Transverse colon (tissue), 4 donors: ENCODE measurements around the gene SCYL1. TPM values are rescaled to one million over a fixed set of nuclear protein-coding genes. Genes with fewer than 3 reads are reported as not detected.
A peak's percentile ranks its signal among the peaks of the same experiment; 100 is the strongest.

ENCODE experiments used
- DNase-seq: peaks from one replicate; pipeline ENCODE4 v3.0.0-alpha.2; 2019
- H3K27ac ChIP-seq, 4 donors: fragments of 200-600 bp; sonication (generic); 2 replicates each; pipeline ENCODE4 v1.5.1; 2016 to 2018; ENCODE audit warnings: inconsistent platforms in 4 of 4
- H3K27me3 ChIP-seq: fragments of 200-600 bp; sonication (generic); 2 replicates; pipeline ENCODE4 v1.5.1; 2017; ENCODE audit warnings: inconsistent platforms
- H3K36me3 ChIP-seq, 4 donors: fragments of 200-600 bp; sonication (generic); 2 replicates each; pipeline ENCODE4 v1.5.1; 2017 to 2019; ENCODE audit warnings: inconsistent platforms in 4 of 4
- H3K4me1 ChIP-seq, 4 donors: fragments of 200-600 bp; sonication (generic); 2 replicates each; pipeline ENCODE4 v1.5.1; 2017 to 2020; ENCODE audit warnings: inconsistent platforms in 4 of 4
- H3K4me3 ChIP-seq, 4 donors: fragments of 200-600 bp; sonication (generic); 1 replicate in 1 of 4; 2 replicates in 3 of 4; pipeline versions ENCODE4 v1.5.1 to v1.6.1; 2017 to 2019; ENCODE audit warnings: inconsistent platforms in 4 of 4
- H3K9me3 ChIP-seq, 2 donors: fragments of 200-600 bp; sonication (generic); 2 replicates each; pipeline ENCODE4 v1.5.1; 2017 to 2019; ENCODE audit warnings: inconsistent platforms in 2 of 2
- EP300 ChIP-seq: sonication (generic); formaldehyde crosslinking; IDR thresholded peaks from one replicate; pipeline ENCODE4 v1.6.1; 2017; ENCODE audit warnings: antibody characterized with exemption, low read depth
- POLR2A ChIP-seq: fragments of 450-650 bp; IDR thresholded peaks from one replicate; pipeline ENCODE4 v1.6.1; 2016; ENCODE audit warnings: antibody characterized with exemption, mild to moderate bottlenecking, moderate library complexity
- POLR2AphosphoS5 ChIP-seq, 3 donors: sonication (generic); formaldehyde crosslinking; IDR thresholded peaks; one replicate each; pipeline ENCODE4 v1.6.1; 2016; ENCODE audit warnings: antibody characterized with exemption in 3 of 3
- WGBS, 2 donors: methylation state at CpG; one replicate each; pipeline ENCODE4 v1.1.5; 2018; ENCODE audit warnings: low coverage in 1 of 2; 5-methylcytosine and 5-hydroxymethylcytosine counted together
- in situ Hi-C, 4 donors: fragments of 200-750 bp; cut with MboI; loops; one replicate each; pipeline versions ENCODE4 v1.15.0 to v1.15.1; 2017; ENCODE audit warnings: low sequenced_read_pairs in 3 of 4, low pct_ligation_motif_present in 1 of 4, low pct_unique_long_range_greater_than_20kb in 1 of 4
- intact Hi-C: fragments of 100-400 bp; cut with DNase I; formaldehyde crosslinking; loops from one replicate; pipeline ENCODE4 v1.15.1; 2023; ENCODE audit warnings: low total_unique reads
- total RNA-seq, 4 donors: library from RNA; depleted of rRNA; stranded (reverse); fragments of >200 nt; gene quantifications; one replicate each; pipeline ENCODE4 v1.1.0, GENCODE V29; 2016
- TF ChIP-seq, protein P1 (sequence below), 5 experiments: fragments of 200-600 bp in 3 of 5; fragments of 450-650 bp in 2 of 5; sonication (generic) in 3 of 5; IDR thresholded peaks; 1 replicate in 2 of 5; 2 replicates in 3 of 5; pipeline ENCODE4 v1.5.1; 2016 to 2017; ENCODE audit warnings: antibody characterized with exemption in 5 of 5, inconsistent platforms in 3 of 5, mild to moderate bottlenecking in 2 of 5, moderate library complexity in 1 of 5

Gene SCYL1
- total RNA-seq, 4 donors from 2014 or later: 41.0 to 78.4 (median 69.2) TPM

DNA sequence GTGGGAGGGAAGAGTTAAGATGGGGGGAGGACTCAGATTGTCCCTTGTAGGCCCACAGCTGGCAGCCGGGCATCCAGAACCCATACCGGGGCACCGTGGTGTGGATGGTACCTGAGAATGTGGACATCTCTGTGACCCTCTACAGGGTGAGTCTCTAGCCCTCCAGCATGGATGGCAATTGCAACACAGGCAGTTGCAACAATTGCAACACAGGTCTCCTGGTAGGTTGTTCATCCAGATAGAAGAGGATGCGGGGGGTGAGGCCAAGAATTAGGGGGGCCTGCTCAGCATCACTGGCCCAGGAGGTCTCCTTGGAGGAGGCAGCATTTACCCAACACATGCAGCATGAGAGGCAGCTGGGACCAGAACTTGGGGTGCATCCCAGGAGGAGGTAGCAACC lies 54.4 kb downstream of the SCYL1 start:
- H3K36me3 ChIP-seq: peaks cover 0 to 22% (median 6%) of the 10 kb centered on the region in 4 donors
- in situ Hi-C loops: no loop called here
- DNase-seq: peak; percentile 6
- H3K4me3 ChIP-seq: no peak overlapping the region
- WGBS, 2 donors: 71 to 89% methylated on average over 2 to 4 of the region's 4 CpGs
- peak overlapping the region in 1 of 4 donors; percentile 96 for H3K27ac ChIP-seq
- no peaks in the 10 kb centered on the region for H3K9me3 ChIP-seq
- TF ChIP-seq, protein P1, sequence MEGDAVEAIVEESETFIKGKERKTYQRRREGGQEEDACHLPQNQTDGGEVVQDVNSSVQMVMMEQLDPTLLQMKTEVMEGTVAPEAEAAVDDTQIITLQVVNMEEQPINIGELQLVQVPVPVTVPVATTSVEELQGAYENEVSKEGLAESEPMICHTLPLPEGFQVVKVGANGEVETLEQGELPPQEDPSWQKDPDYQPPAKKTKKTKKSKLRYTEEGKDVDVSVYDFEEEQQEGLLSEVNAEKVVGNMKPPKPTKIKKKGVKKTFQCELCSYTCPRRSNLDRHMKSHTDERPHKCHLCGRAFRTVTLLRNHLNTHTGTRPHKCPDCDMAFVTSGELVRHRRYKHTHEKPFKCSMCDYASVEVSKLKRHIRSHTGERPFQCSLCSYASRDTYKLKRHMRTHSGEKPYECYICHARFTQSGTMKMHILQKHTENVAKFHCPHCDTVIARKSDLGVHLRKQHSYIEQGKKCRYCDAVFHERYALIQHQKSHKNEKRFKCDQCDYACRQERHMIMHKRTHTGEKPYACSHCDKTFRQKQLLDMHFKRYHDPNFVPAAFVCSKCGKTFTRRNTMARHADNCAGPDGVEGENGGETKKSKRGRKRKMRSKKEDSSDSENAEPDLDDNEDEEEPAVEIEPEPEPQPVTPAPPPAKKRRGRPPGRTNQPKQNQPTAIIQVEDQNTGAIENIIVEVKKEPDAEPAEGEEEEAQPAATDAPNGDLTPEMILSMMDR (IDR thresholded peaks at IDR 0.05): no peak
- TF ChIP-seq EP300 (no peak), POLR2A (no peak), POLR2AphosphoS5 (IDR thresholded peaks at IDR 0.05) (no peak)
- peaks cover 25 to 44% (median 35%) of the 10 kb centered on the region in 4 donors for H3K4me1 ChIP-seq
- no peaks in the 10 kb centered on the region for H3K27me3 ChIP-seq
- intact Hi-C loops: loop anchor here (5.0 kb wide), 1 partner anchor 37 kb away; no protein-coding TSS in a partner anchor

DNA sequence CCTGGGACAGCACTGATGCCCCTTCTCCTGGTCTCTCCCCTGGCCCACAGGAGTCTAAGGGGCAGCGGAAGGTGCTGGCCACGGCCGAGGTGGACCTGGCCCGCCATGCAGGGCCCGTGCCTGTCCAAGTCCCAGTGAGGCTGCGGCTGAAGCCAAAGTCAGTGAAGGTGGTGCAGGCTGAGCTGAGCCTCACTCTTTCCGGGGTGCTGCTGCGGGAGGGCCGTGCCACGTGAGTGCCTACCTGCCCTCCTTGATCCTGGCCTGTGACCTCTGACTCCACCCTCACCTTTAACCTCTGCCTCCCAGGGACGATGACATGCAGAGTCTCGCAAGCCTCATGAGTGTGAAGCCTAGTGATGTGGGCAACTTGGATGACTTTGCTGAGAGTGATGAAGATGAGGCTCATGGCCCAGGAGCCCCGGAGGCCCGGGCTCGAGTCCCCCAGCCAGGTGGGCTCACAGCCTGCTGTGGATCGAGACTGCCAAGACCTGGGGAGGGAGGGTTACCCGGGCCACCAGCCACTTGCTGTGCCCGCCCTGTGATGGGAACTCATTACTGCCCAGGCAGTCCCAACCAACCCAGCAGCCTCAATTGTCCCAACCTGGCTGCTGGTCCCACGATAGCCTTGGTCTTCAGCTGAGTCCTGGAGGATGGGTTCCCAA lies 55.3 kb downstream of the SCYL1 start:
- H3K36me3 ChIP-seq: peaks cover 0 to 22% (median 6%) of the 10 kb centered on the region in 4 donors
- 92% methylated on average over 18 of the region's 19 CpGs; no CpG with 5 or more reads in 1 of the 2 donors for WGBS, 2 donors
- H3K4me3 ChIP-seq: no peak overlapping the region
- H3K27me3 ChIP-seq: no peaks in the 10 kb centered on the region
- DNase-seq: no peak
- in situ Hi-C loops (no loop called here), intact Hi-C loops (no loop called here)
- peaks cover 22 to 35% (median 29%) of the 10 kb centered on the region in 4 donors for H3K4me1 ChIP-seq
- peak overlapping the region in 1 of 4 donors; percentile 3 for H3K27ac ChIP-seq
- no peaks in the 10 kb centered on the region for H3K9me3 ChIP-seq
- TF ChIP-seq EP300 (no peak), POLR2A (no peak), POLR2AphosphoS5 (IDR thresholded peaks at IDR 0.05) (no peak)
- TF ChIP-seq, protein P1 (IDR thresholded peaks at IDR 0.05): no peak

DNA sequence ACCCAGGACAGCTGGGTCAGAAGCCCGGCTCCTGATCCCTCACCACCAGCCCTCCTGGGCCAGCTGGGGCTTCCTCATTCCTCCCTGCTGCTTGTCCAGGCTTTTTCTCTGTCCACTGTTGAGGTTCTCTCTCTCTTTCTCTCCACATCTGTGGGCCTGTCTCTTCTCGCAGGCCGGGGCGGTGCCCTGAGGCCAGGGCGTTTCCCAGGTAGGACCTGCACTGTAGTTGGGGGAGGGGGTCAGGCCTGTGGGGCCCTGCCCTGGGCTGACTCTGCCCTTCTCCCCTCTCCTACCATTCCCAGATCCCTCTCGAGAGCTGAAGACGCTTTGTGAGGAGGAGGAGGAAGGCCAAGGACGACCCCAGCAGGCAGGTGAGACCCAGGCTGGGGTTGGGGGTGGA lies 55.9 kb downstream of the SCYL1 start:
- TF ChIP-seq, protein P1 (IDR thresholded peaks at IDR 0.05): no peak
- TF ChIP-seq EP300: no peak
- in situ Hi-C loops: no loop called here
- Histone ChIP-seq H3K36me3 (peaks cover 0 to 22% (median 6%) of the 10 kb centered on the region in 4 donors), H3K4me1 (peaks cover 21 to 33% (median 26%) of the 10 kb centered on the region in 4 donors), H3K9me3 (no peaks in the 10 kb centered on the region), H3K4me3 (no peak overlapping the region), H3K27me3 (no peaks in the 10 kb centered on the region), H3K27ac (peak overlapping the region in 1 of 4 donors; percentile 3)
- WGBS, 2 donors: 94% methylated on average over 8 of the region's 8 CpGs; no CpG with 5 or more reads in 1 of the 2 donors
- no peak for DNase-seq
- intact Hi-C loops: no loop called here

DNA sequence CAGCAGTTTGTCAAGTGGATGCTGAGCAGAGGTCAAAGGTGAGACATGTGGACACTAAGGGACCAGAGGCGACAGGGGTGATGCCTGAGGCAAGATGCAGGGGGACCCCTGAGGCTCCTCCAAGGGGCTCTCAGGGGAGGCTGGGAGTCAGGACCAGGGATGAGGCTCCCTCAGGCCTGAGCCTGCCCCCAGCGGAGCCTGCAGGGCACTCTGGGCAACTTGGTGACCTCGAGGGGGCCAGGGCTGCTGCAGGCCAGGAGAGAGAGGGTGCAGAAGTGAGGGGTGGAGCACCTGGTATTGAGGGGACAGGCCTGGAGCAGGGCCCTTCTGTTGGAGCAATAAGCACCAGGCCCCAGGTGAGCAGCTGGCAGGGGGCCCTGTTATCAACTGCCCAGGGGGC lies 57.0 kb downstream of the SCYL1 start:
- in situ Hi-C loops: no loop called here
- Histone ChIP-seq H3K36me3 (peaks cover 0 to 22% (median 6%) of the 10 kb centered on the region in 4 donors), H3K27ac (peak overlapping the region in 2 of 4 donors; percentile 3)

More for the DNA sequence above, 57.0 kb downstream of the SCYL1 start:
- Histone ChIP-seq H3K4me1 (peaks cover 18 to 37% (median 30%) of the 10 kb centered on the region in 4 donors), H3K4me3 (no peak overlapping the region), H3K9me3 (no peaks in the 10 kb centered on the region), H3K27me3 (no peaks in the 10 kb centered on the region)
- intact Hi-C loops: no loop called here
- no peak for TF ChIP-seq EP300
- TF ChIP-seq, protein P1 (IDR thresholded peaks at IDR 0.05): no peak
- no peak for TF ChIP-seq POLR2AphosphoS5 (IDR thresholded peaks at IDR 0.05)
- no peak for TF ChIP-seq POLR2A
- WGBS, 2 donors: 92% methylated on average over 3 of the region's 3 CpGs; no CpG with 5 or more reads in 1 of the 2 donors
- DNase-seq: no peak
